Amygdala (tissue), 56 donors: ENCODE results near the gene ST3GAL4.

ENCODE experiments used
- DNase-seq, 56 donors: peaks; one replicate each; lab custom pipeline; 2025; lab: John Stamatoyannopoulos, UW

ST3GAL4 gene

GRCh38 chr11:126434950-126435335 lies 79.5 kb downstream of the ST3GAL4 start:
- no peak for DNase-seq

- no peak for DNase-seq
Measured at GRCh38 chr11:126436209-126436755, 80.8 kb downstream of the ST3GAL4 start.

GRCh38 chr11:126437731-126438130 lies 82.2 kb downstream of the ST3GAL4 start:
- no peak for DNase-seq

GRCh38 chr11:126438272-126438671 lies 82.8 kb downstream of the ST3GAL4 start:
- DNase-seq, result no peak

- DNase-seq, result no peak
Measured at GRCh38 chr11:126438691-126439090, 83.2 kb downstream of the ST3GAL4 start.

- no peak for DNase-seq
Measured at GRCh38 chr11:126440276-126440675, 84.8 kb downstream of the ST3GAL4 start.

GRCh38 chr11:126440792-126441514 lies 85.5 kb downstream of the ST3GAL4 start:
- DNase-seq, result peak in 54 of 56 donors; percentile 9 to 85 (median 60)

- DNase-seq, result peak in 13 of 56 donors; percentile 15 to 43 (median 28)
Measured at GRCh38 chr11:126443120-126443519, 87.6 kb downstream of the ST3GAL4 start.

- no peak for DNase-seq
Measured at GRCh38 chr11:126444072-126444471, 88.6 kb downstream of the ST3GAL4 start.

GRCh38 chr11:126446581-126446980 lies 91.1 kb downstream of the ST3GAL4 start:
- no peak for DNase-seq

- DNase-seq, result no peak
Measured at GRCh38 chr11:126450198-126450597, 94.7 kb downstream of the ST3GAL4 start.

GRCh38 chr11:126450806-126451205 lies 95.3 kb downstream of the ST3GAL4 start:
- DNase-seq, result no peak

GRCh38 chr11:126451211-126451802 lies 95.8 kb downstream of the ST3GAL4 start:
- no peak for DNase-seq

- peak in 1 of 56 donors; percentile 14 for DNase-seq
Measured at GRCh38 chr11:126452241-126453101, 97.0 kb downstream of the ST3GAL4 start.

GRCh38 chr11:126456089-126456488 lies 100.6 kb downstream of the ST3GAL4 start:
- DNase-seq, result no peak

GRCh38 chr11:126456783-126457542 lies 101.5 kb downstream of the ST3GAL4 start:
- peak in 2 of 56 donors; percentile 5 to 15 for DNase-seq

- no peak for DNase-seq
Measured at GRCh38 chr11:126457817-126458216, 102.3 kb downstream of the ST3GAL4 start.

GRCh38 chr11:126459691-126460281 lies 104.3 kb downstream of the ST3GAL4 start:
- peak in 19 of 56 donors; percentile 18 to 73 (median 36) for DNase-seq

GRCh38 chr11:126460417-126461095 lies 105.1 kb downstream of the ST3GAL4 start:
- DNase-seq, result no peak
